ENCODE data around the gene EXOC3L2.

EXOC3L2 gene

GRCh38 chr19:45166723-45167252 lies 78.4 kb downstream of the EXOC3L2 start:
- TF ChIP-seq CTCF (IDR thresholded peaks at IDR 0.05; ENCODE audit: low read depth, low read length, missing control alignments) = no peak
- no peak for DNase-seq (ENCODE audit: low read depth)
- H3K4me3 ChIP-seq (ENCODE audit: low read depth, low read length) = no peak overlapping the region
- in situ Hi-C loops (cut with HindIII; ENCODE audit: low sequenced_read_pairs) = no loop called here

- no peak overlapping the region for H3K4me3 ChIP-seq (ENCODE audit: low read depth, low read length)
- no peak for TF ChIP-seq CTCF (IDR thresholded peaks at IDR 0.05; ENCODE audit: low read depth, low read length, missing control alignments)
- DNase-seq (ENCODE audit: low read depth) = no peak
- in situ Hi-C loops (cut with HindIII; ENCODE audit: low sequenced_read_pairs) = no loop called here
Measured at GRCh38 chr19:45164577-45165335, 80.5 kb downstream of the EXOC3L2 start.

- no peak overlapping the region for H3K4me3 ChIP-seq (ENCODE audit: low read depth, low read length)
- no peak for DNase-seq (ENCODE audit: low read depth)
- in situ Hi-C loops (cut with HindIII; ENCODE audit: low sequenced_read_pairs) = no loop called here
- TF ChIP-seq CTCF (IDR thresholded peaks at IDR 0.05; ENCODE audit: low read depth, low read length, missing control alignments) = no peak
Measured at GRCh38 chr19:45163751-45164460, 81.3 kb downstream of the EXOC3L2 start.

GRCh38 chr19:45163156-45163555 lies 82.1 kb downstream of the EXOC3L2 start:
- in situ Hi-C loops (cut with HindIII; ENCODE audit: low sequenced_read_pairs) = no loop called here
- DNase-seq (ENCODE audit: low read depth) = no peak
- H3K4me3 ChIP-seq (ENCODE audit: low read depth, low read length) = no peak overlapping the region
- no peak for TF ChIP-seq CTCF (IDR thresholded peaks at IDR 0.05; ENCODE audit: low read depth, low read length, missing control alignments)

- no peak overlapping the region for H3K4me3 ChIP-seq (ENCODE audit: low read depth, low read length)
- no peak for TF ChIP-seq CTCF (IDR thresholded peaks at IDR 0.05; ENCODE audit: low read depth, low read length, missing control alignments)
- in situ Hi-C loops (cut with HindIII; ENCODE audit: low sequenced_read_pairs) = no loop called here
- no peak for DNase-seq (ENCODE audit: low read depth)
Measured at GRCh38 chr19:45162608-45163143, 82.5 kb downstream of the EXOC3L2 start.
